Parathyroid adenoma (tissue), 2 donors: Measurements from ENCODE around the gene HOXA7.

Source experiments
- H2AFZ ChIP-seq: fragments of 300-600 bp; sonication (generic); one replicate; pipeline ENCODE4 v1.7.0; 2017; ENCODE audit warnings: antibody characterized with exemption, mild to moderate bottlenecking
- H3K27ac ChIP-seq: fragments of 300-600 bp; sonication (generic); one replicate; pipeline ENCODE4 v1.7.0; 2017
- H3K27me3 ChIP-seq: fragments of 300-600 bp; sonication (generic); one replicate; pipeline ENCODE4 v1.7.0; 2017; ENCODE audit warnings: low read length; ENCODE audit not compliant: control insufficient read depth, insufficient read depth
- H3K36me3 ChIP-seq: fragments of 300-600 bp; sonication (generic); one replicate; pipeline ENCODE4 v1.7.0; 2017; ENCODE audit warnings: low read length; ENCODE audit not compliant: control insufficient read depth, insufficient read depth
- H3K4me1 ChIP-seq: fragments of 300-600 bp; sonication (generic); one replicate; pipeline ENCODE4 v1.7.0; 2017; ENCODE audit warnings: control low read depth
- H3K4me2 ChIP-seq: fragments of 300-600 bp; sonication (generic); one replicate; pipeline ENCODE4 v1.7.0; 2017; ENCODE audit warnings: low read length
- H3K4me3 ChIP-seq: fragments of 300-600 bp; sonication (generic); one replicate; pipeline ENCODE4 v1.7.0; 2017; ENCODE audit warnings: low read depth, low read length
- H3K79me2 ChIP-seq: fragments of 300-600 bp; sonication (generic); one replicate; pipeline ENCODE4 v1.7.0; 2017; ENCODE audit warnings: control low read depth
- H3K9ac ChIP-seq: fragments of 300-600 bp; sonication (generic); one replicate; pipeline ENCODE4 v1.7.0; 2017; ENCODE audit warnings: mild to moderate bottlenecking
- H3K9me3 ChIP-seq: fragments of 300-600 bp; sonication (generic); one replicate; pipeline ENCODE4 v1.7.0; 2017; ENCODE audit warnings: low read length; ENCODE audit not compliant: control insufficient read depth
- CTCF ChIP-seq: fragments of 300-600 bp; sonication (generic); IDR thresholded peaks from one replicate; pipeline ENCODE4 v1.7.0; 2017; ENCODE audit warnings: antibody characterized with exemption, mild to moderate bottlenecking
- donor health status: primary hyperparathyroidism.

The HOXA7 gene

GRCh38 chr7:27177795-27178320, 21.4 kb upstream of the HOXA7 start:
- Histone ChIP-seq H3K9ac (no peak overlapping the region), H3K27me3 (peaks cover 39% of the 10 kb centered on the region), H3K36me3 (no peaks in the 10 kb centered on the region), H3K79me2 (no peaks in the 10 kb centered on the region), H3K27ac (no peak overlapping the region), H3K4me3 (no peak overlapping the region), H2AFZ (no peak overlapping the region), H3K9me3 (no peaks in the 10 kb centered on the region), H3K4me2 (no peak overlapping the region), H3K4me1 (no peaks in the 10 kb centered on the region)
- TF ChIP-seq CTCF: no peak

GRCh38 chr7:27176962-27177794, 20.7 kb upstream of the HOXA7 start:
- H3K4me1 ChIP-seq: no peaks in the 10 kb centered on the region
- no peak overlapping the region for H2AFZ ChIP-seq
- H3K9ac ChIP-seq: no peak overlapping the region
- H3K27me3 ChIP-seq: peaks cover 39% of the 10 kb centered on the region
- no peaks in the 10 kb centered on the region for H3K79me2 ChIP-seq
- H3K9me3 ChIP-seq: no peaks in the 10 kb centered on the region
- no peak overlapping the region for H3K4me2 ChIP-seq
- H3K4me3 ChIP-seq: no peak overlapping the region
- no peaks in the 10 kb centered on the region for H3K36me3 ChIP-seq
- H3K27ac ChIP-seq: no peak overlapping the region
- no peak for TF ChIP-seq CTCF

DNA sequence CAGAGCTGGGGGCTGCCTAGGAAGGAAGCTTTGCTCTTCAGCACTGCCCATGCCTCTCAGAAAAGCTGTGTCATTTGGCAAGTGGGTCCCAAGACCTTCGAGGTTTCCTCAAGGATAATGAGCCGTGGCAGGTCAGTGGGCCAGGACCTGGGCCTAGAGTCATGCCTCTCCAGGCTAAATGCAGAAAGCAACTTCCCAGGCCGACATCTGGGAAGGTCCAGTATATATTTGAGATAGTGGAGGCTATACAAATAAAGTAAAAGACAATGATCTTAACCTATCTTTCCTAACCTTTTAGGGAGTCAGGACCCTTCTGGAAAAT, 20.0 kb upstream of the HOXA7 start:
- Histone ChIP-seq H3K36me3 (no peaks in the 10 kb centered on the region), H3K4me1 (no peaks in the 10 kb centered on the region), H3K9ac (no peak overlapping the region), H2AFZ (no peak overlapping the region), H3K9me3 (no peaks in the 10 kb centered on the region), H3K4me2 (no peak overlapping the region), H3K27ac (no peak overlapping the region), H3K4me3 (no peak overlapping the region), H3K79me2 (no peaks in the 10 kb centered on the region), H3K27me3 (peaks cover 43% of the 10 kb centered on the region)
- no peak for TF ChIP-seq CTCF

DNA sequence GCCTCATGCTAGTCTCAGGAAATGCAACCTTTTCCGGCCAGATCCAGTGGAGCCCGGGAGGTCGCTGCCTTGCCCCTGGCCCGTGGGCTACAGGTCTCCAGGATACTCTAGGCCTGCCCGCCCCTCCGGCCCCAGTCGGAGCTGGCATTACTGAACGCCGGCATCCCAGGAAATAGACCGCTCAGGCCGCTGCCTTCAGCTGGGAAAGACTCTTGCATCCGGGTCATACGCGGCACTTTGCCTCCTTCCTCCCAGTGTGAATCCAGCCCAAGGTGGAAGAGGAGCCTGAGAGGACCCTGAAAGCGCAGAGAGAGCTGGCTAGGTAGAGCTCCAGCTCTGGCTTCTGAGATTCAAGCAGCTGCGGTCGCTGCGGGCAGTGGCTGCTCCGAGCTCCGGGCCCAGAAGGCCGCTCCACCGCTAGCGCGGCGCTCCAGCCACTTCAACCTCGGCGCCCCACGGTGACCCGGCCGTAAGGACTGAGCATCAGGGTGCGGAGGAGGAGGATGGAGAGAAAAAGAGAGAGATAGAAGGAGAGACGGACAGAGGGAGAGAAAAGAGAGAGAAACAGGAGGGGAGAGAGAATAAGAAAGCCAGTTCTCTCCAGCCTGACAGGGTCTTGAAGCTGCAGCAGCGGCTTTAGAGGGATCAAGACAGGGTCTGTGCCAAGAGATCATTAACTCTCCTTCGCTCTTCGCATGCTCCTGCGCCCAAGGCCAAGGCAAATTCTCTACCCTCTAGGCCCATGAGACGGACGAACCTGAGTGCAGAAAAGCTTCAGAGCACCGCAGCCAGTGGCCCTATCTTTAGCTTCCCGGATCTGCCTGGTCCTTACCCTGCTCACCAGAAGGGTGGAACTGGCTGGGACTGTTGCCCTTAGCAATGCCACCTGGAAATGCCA, 19.4 kb upstream of the HOXA7 start:
- H3K9me3 ChIP-seq: no peaks in the 10 kb centered on the region
- H3K79me2 ChIP-seq: no peaks in the 10 kb centered on the region
- no peak for TF ChIP-seq CTCF
- no peak overlapping the region for H3K27ac ChIP-seq
- no peak overlapping the region for H3K4me3 ChIP-seq
- H3K36me3 ChIP-seq: no peaks in the 10 kb centered on the region
- H3K27me3 ChIP-seq: peaks cover 43% of the 10 kb centered on the region
- H3K4me1 ChIP-seq: no peaks in the 10 kb centered on the region
- no peak overlapping the region for H3K9ac ChIP-seq
- H3K4me2 ChIP-seq: no peak overlapping the region
- no peak overlapping the region for H2AFZ ChIP-seq
